Tongue (tissue), 3 donors: ENCODE measurements around the gene DDX21. TPM values are rescaled to one million over a fixed set of nuclear protein-coding genes. Genes with fewer than 3 reads are reported as not detected.
"Not testable (repeated sequence)": the region's sequence is repeated elsewhere in the genome, so short reads cannot be mapped to it uniquely, and the experiment has no call there.

ENCODE experiments used
- DNase-seq: peaks from one replicate; pipeline ENCODE4 v3.0.0-alpha.2; 2015
- small RNA-seq: library from RNA; depleted of rRNA; stranded (forward); fragments of <200 nt; gene quantifications from one replicate; pipeline ENCODE3, GENCODE V24; 2014; ENCODE audit warnings: low replicate concordance
- total RNA-seq: library from RNA; depleted of rRNA; stranded (reverse); fragments of >200 nt; gene quantifications from one replicate; pipeline ENCODE4 v1.2.3, GENCODE V29; 2014

The DDX21 gene
- total RNA-seq, 1 donor from 2014 or later, result 47.5 TPM

DNA sequence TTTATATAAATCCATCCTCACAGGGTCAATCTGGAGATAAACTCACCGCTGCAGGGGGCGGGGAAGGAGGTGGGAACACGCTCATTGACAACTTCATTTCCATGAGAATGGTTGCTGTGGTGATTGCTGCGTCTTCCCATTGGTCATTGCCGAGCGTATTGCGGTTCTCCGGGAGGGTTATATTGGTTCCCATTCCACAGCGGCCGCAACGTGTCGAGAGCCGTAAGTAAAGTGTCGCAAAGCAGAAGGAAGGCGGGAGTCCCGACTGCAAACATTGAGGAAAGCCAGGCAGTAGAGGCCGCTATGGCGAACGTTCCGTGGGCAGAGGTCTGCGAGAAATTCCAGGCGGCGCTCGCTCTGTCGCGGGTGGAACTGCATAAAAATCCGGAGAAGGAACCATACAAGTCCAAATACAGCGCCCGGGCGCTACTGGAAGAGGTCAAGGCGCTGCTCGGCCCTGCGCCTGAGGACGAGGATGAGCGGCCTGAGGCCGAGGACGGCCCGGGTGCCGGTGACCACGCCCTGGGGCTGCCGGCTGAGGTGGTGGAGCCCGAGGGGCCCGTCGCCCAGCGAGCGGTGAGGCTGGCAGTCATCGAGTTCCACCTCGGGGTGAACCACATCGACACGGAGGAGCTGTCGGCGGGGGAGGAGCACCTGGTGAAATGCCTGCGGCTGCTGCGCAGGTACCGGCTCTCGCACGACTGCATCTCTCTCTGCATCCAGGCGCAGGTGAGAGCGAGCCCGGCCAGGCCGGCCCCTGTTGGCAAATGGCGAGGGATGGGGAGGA, 32.8 kb downstream of the DDX21 start, which contains the start of gene KIFBP:
KIFBP (plus strand) TSS at position 274 of the 787 bp plus-strand sequence; CDS start at position 304, 30 bp downstream.
- peak; percentile 99 for DNase-seq

DNA sequence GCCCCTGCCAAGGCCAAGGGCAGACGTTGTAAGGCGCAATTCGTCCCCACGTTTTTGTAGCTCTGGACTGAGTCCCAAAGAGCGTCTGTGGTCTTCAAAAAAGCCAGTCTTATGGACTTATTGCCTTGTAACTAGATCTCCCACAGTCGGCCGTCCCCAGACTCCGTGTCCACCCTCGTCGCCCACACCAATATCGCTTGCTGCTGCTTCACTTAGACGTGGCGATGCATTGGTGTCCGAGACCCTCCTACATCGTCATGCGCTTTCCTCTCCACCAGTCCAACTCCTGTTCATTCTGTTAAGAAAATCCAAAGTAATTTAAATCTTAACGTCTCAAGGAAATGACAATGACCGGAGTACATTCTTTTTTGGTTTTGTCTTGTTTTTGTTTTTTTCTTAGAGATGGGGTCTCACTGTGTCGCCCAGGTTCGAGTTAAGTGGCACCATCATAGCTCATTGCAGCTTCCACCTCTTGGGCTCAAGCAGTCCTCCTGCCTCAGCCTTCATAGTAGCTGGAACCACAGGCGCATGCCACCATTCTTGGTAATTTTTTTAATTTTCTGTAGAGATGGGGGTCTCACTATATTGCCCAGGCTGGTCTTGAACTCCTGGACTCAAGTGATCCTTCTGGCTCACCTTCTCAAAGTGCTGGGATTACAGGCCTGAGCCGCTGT, 33.5 kb downstream of the DDX21 start:
- peak; percentile 30 for DNase-seq

DNA sequence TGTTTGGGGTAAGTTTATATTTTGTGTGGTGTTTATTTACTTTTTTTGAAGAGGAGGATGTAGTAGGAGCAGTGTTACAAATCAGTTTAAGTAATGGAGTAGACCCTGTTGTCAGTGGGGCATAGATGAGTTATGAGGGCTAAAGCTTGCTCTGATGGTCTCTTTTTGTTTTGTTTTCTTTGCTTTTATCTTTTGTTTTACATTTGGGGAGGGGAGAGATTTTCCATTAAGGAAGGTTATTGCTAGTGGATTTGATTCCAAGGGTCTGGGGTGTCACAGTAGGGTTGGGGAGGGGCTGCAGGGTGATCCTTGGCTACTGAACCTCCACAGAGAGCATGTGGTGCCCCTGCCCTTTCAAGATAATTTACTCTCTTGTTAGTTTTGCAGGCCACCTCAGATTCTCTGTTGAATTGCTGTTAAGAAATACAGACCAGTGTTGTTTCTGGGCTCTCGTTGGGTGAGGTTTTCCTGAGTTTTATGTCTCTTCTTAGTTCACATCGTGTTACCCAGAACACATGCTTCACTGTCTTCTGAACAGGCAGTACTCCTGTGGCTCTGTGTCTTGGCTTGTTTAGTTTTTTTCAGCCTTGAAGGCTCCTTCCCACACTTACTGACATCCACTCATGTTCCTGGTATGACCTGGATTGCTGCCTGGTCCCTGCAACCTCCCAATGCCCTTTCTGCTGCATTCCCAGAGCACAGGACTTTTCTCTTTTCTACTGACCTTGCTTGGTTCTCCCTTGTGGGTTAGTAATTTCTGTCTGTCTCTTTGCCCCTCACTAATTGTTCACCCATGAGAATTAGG, 36.9 kb downstream of the DDX21 start:
- DNase-seq, result peak; percentile 3

- no peak for DNase-seq
Measured at GRCh38 chr10:68997211-68997610, 41.2 kb downstream of the DDX21 start.

GRCh38 chr10:69004821-69005220, 48.9 kb downstream of the DDX21 start:
- peak; percentile 34 for DNase-seq

- no peak for DNase-seq
Measured at GRCh38 chr10:69005704-69006485, 49.9 kb downstream of the DDX21 start.

DNA sequence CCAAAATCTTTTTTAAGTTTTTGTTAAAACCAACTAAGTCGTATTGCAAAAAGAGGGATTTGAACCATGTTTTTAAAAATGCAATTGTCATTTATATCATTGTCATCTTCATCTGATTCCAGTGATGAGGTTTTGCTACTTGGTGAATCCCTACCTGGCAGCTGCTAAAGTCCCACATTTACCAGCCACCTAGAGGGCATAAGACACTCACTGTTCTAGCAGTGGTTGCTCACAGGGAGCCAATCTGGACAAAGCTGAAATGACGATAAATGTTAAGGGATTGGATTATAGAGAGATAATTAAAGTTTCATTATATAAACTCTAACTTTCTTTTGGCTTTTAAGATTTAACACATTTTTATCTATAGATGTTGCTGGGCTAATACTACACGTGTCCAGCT, 51.3 kb downstream of the DDX21 start:
- no peak for DNase-seq

DNA sequence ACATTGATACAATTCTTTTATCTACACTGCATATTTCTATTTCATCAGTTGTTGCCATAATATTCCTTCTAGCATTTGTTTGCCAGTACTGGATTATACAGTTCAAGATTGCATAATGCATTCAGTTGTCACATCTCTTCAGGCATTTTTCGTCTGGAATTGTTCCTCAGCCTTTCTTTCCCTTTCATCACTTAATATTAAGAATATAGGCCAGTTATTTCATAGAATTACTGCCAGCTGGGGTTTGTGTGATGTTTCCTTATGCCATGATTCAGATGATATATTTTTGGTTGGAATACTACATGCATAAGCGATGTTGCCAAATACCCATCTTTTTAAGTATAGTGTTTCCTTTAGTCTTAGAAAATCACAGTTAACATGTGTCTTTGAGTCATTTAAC, 53.4 kb downstream of the DDX21 start:
- no peak for DNase-seq

GRCh38 chr10:69010151-69010640, 54.2 kb downstream of the DDX21 start:
- DNase-seq, result no peak

DNA sequence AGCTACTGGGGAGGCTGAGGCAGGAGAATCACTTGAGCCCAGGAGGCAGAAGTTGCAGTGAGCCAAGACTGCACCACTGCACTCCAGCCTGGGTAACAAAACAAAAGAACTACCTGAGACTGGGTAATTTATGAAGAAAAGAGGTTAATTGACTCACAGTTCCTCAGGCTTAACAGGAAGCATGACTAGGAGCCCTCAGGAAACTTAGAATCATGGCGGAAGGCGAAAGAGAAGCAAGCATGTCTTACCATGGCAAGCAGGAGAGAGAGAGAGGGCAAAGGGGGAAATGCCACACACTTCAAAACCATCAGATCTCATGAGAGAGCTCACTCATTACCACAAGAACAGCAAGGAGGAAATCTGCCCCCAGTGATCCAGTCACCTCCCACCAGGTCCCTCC, 56.8 kb downstream of the DDX21 start:
- DNase-seq, result not testable (repeated sequence)

GRCh38 chr10:69014171-69014570, 58.2 kb downstream of the DDX21 start:
- no peak for DNase-seq

DNA sequence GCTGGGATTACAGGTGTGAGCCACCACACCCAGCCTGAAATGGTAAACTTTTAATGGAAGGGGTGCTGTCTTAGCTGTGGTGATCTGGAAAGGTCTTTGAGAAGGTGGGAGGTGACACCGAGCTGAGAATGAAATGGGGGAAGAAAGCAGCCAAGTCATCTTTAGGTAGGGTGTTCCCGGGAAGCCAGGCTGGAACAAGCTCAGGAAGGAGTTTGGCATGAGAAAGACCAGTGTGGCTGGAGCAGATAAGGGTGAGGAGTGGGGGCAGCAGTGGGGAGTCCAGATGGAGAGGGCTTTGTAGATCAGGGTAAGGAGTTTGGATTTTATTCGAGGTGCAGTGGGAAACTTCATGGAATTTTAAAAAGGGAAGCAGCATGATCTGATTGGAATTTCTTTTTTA, 62.6 kb downstream of the DDX21 start:
- DNase-seq, result no peak

GRCh38 chr10:69022611-69023010, 66.6 kb downstream of the DDX21 start:
- DNase-seq, result no peak

- no peak for DNase-seq
Measured at GRCh38 chr10:69025370-69025896, 69.5 kb downstream of the DDX21 start.

DNA sequence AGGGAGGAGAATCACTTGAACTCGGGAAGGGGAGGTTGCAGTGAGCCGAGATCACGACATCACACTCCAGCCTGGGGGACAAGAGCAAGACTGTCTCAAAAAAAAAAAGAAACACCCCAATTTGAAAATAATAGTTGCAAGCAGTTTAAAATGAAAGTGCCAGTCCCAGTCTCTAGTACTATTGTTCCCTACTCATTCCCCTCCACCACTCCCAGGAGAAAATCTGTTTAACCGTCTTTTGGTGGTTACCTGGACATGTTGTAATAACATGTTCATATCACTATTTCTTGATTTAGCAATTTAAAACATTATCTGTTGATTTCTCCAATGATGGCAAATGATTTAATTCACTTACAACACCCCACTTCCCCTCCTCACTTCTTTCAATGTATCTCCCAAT, 77.3 kb downstream of the DDX21 start:
- DNase-seq, result no peak

Small RNA genes lying within 50 kb of the gene (small RNA-seq; reads per million reads assigned to genes)
- gene RNU6-571P, result not detected

Other genes with a start within 250 kb of the DDX21 start
- gene CCAR1, start 234.9 kb upstream of the DDX21 start, total RNA-seq, result 45.5 TPM
- 5.0 TPM for gene STOX1, start 128.6 kb upstream of the DDX21 start, total RNA-seq
- 47.7 TPM for gene DDX50, start 54.9 kb upstream of the DDX21 start, total RNA-seq
- 33.0 TPM for gene KIFBP, start 32.6 kb downstream of the DDX21 start, total RNA-seq
- 49.6 TPM for gene SRGN, start 131.9 kb downstream of the DDX21 start, total RNA-seq
- 51.5 TPM for gene VPS26A, start 168.0 kb downstream of the DDX21 start, total RNA-seq
- gene SUPV3L1, start 224.1 kb downstream of the DDX21 start, total RNA-seq, result 20.7 TPM